Natural killer cell treated with Interleukin-12 subunit alpha and Interleukin-12 subunit beta and Interleukin-15 and Interleukin-18, amount 100 ng/mL, for 72 hours (primary cell): ENCODE measurements around the gene MTFMT. TPM values are rescaled to one million over a fixed set of nuclear protein-coding genes. Genes with fewer than 3 reads are reported as not detected.

Source experiments
- ATAC-seq, 2 donors: fragments of 150-1000 bp; cut with Tn5 transposase in 1 of 2; sonication (Bioruptor Pico), chemical (Tn5 transposase) in 1 of 2; 2 replicates each; pipeline ENCODE4 v1.10.0; 2021
- DNase-seq: peaks from one replicate; pipeline ENCODE4 v3.0.0; 2022; ENCODE audit warnings: low spot score
- H3K27ac Mint-ChIP-seq, 2 donors: 1 replicate in 1 of 2; 2 replicates in 1 of 2; pipeline ENCODE4 v1.8.0; 2022; ENCODE audit warnings: mixed read lengths in 2 of 2, mild to moderate bottlenecking in 1 of 2, moderate library complexity in 1 of 2
- H3K27me3 Mint-ChIP-seq, 2 donors: 1 replicate in 1 of 2; 2 replicates in 1 of 2; pipeline ENCODE4 v1.8.0; 2022; ENCODE audit warnings: mixed read lengths in 2 of 2
- H3K36me3 Mint-ChIP-seq: one replicate; pipeline ENCODE4 v1.8.0; 2022; ENCODE audit warnings: mixed read lengths
- H3K4me1 Mint-ChIP-seq, 2 donors: 1 replicate in 1 of 2; 2 replicates in 1 of 2; pipeline ENCODE4 v1.8.0; 2022; ENCODE audit warnings: low read depth in 2 of 2, mixed read lengths in 2 of 2, mild to moderate bottlenecking in 1 of 2
- H3K4me3 Mint-ChIP-seq: one replicate; pipeline ENCODE4 v1.8.0; 2022; ENCODE audit warnings: mixed read lengths
- H3K9me3 Mint-ChIP-seq: 2 replicates; pipeline ENCODE4 v1.8.0; 2022; ENCODE audit warnings: mixed read lengths
- total RNA-seq, 2 donors: library from RNA; stranded (reverse); gene quantifications; one replicate each; pipeline ENCODE4 v1.2.3, GENCODE V29; 2022

MTFMT gene
- total RNA-seq, 2 donors from 2014 or later = 17.8 to 18.5 TPM

DNA sequence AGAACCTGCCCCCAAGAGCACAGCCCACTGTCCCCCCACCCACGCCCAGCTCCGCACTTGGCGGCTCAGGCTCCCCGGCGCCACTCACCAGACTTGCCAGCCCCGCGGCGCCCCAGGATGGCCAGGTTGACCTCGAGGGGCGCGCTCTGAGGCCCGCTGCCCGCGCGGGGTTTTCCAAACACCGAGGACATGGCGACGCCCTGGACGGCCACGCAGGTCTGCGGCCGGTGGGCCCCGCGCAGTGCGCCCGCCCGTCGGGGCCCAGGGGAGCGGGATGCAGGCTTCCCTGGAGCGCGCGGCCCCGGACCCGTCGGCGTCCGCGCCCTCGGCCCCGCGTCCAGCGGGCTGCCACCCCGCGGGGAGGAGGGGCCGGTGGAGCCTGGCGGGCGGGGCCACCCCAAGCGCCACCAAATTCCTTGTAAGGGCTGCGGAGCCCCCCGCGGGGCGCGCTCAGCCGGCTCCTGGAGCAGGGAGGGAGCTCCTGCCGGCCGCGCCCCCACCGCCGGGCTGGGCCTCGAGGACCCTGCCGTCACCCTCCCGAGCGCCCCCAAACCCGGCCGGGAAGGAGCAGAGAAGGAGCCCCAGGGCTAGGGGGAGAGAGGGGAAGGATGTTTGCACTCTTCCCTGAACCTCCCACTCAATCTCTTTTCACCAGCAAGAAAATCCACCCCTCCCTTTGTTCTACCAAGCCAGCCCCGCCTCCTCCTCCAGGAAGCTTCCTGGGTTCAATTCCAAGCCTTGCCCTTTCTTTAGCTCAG is 38.4 kb upstream of the MTFMT start, which contains the start of gene RASL12:
RASL12 (minus strand) TSS at position 347 of the 758 bp plus-strand sequence; CDS start at position 191, 156 bp downstream.
- H3K4me3 Mint-ChIP-seq = peak within 1 kb of the TSS; percentile 24
- H3K4me1 Mint-ChIP-seq = peaks cover 4 to 7% of the 10 kb centered on the region in 2 donors
- DNase-seq = no peak
- H3K9me3 Mint-ChIP-seq = no peaks in the 10 kb centered on the region
- H3K36me3 Mint-ChIP-seq = no peaks in the 10 kb centered on the region
- ATAC-seq = no peak
- peaks cover 20 to 29% of the 10 kb centered on the region in 2 donors for H3K27me3 Mint-ChIP-seq
- no peak within 1 kb of the TSS for H3K27ac Mint-ChIP-seq

DNA sequence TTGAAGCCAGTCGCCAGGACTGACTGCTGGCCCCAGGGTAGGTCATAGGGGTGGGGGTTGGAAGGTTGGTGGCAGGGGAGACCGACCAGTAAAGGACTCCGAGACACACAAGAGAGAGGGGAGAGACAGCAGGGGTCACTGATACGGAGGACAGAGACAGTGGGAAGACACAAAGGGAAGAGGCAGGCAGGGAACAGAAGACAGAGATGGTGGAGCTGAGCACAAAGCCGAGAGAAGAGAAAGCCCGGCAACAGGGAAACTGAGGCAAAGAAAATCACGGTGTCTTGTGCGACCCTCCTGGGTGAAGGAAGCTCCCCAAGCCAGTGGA is 37.8 kb upstream of the MTFMT start:
- H3K36me3 Mint-ChIP-seq = no peaks in the 10 kb centered on the region
- H3K9me3 Mint-ChIP-seq = no peaks in the 10 kb centered on the region
- peaks cover 20 to 29% of the 10 kb centered on the region in 2 donors for H3K27me3 Mint-ChIP-seq
- ATAC-seq (no peak), DNase-seq (no peak)
- H3K4me3 Mint-ChIP-seq = peak overlapping the region; percentile 24
- H3K4me1 Mint-ChIP-seq = peaks cover 4 to 7% of the 10 kb centered on the region in 2 donors
- H3K27ac Mint-ChIP-seq = no peak overlapping the region

DNA sequence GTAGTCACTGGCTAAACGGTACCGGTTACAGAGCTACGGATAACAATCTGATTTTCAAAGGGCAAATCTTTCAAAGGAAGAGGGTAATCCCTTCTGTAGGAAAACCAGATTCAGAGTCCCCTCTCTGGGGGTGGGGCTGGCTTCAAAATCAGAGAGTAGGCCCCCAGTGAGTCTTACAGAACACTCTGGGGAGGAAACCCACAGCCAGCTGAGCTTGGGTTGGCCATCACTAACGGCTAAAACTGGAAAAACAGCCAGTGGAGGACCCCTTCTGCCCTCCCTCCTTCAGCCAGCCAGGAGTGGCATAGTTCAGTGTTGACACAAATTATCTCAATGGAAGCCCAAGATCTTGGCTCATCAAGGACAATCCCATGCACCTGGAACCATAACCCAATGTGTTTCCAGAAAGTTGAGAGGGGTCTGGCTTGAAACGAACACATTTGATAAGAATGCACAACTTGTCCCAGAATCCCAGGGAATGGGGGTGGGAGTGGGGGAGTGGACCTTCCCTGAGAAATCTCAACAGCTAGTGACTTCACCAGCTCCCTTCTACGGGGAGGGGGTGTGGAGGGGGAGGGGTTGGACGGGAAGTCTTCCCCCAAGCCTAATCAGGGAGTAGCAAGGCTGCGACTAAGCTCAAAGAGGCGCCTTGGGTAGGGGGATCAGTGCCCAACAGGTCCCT is 37.3 kb upstream of the MTFMT start:
- Mint-ChIP-seq H3K27me3 (peaks cover 20 to 29% of the 10 kb centered on the region in 2 donors), H3K36me3 (no peaks in the 10 kb centered on the region), H3K27ac (no peak overlapping the region), H3K4me1 (peaks cover 4 to 7% of the 10 kb centered on the region in 2 donors), H3K4me3 (peak overlapping the region; percentile 24), H3K9me3 (no peaks in the 10 kb centered on the region)
- DNase-seq (no peak), ATAC-seq (no peak)

DNA sequence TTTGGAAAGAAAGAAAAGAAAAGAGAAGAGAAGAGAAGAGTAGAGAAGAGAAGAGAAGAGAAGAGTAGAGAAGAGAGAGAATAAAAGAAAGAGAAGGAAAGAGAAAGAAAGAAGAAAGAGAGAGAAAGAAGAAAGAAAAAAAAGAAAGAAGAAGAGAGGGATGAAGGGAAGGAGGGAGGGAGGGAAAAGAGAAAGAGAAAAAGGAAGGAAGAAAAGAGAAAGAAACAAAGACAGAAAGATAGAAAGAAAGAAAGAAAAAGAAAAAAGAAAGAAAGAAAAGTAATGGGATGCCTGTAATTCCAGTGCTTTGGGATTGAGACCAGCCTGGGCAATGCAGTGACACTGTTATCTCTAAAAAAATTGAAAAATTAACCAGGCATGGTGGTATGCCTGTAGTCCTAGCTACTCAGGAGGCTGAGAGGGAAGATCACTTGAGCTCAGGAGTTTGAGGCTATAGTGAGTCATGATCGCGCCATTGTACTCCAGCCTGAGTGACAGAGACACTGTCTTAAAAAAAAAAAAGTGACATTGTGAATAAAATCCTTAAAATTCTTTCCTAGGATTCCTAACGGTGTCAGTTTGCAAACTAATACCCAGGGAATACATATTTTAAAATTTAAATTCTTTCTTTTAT is 36.7 kb upstream of the MTFMT start:
- H3K4me3 Mint-ChIP-seq = no peak overlapping the region

DNA sequence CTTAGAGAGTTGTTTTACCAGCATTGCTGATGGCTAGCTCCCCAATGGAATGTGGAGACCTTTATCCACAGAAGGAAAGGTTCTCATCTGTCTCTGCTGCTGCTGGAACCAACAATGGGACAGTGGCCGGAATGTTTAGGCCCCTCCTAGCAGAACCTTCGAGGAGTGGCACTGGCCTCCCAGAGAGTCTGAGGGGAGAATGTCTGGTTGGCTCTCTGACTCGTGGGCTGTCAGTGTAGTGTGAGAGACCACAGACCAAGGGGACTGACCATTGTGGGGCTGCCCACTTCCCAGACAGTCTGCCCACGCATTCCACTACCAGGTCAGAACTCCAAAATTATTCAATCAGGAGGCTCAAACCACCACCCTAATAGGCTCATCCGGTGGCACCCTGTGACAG is 33.3 kb upstream of the MTFMT start:
- Mint-ChIP-seq H3K27ac (no peak overlapping the region), H3K36me3 (no peaks in the 10 kb centered on the region), H3K4me3 (no peak overlapping the region), H3K4me1 (peaks cover 0 to 4% of the 10 kb centered on the region in 2 donors), H3K27me3 (peaks cover 15 to 22% of the 10 kb centered on the region in 2 donors), H3K9me3 (no peaks in the 10 kb centered on the region)
- DNase-seq (no peak), ATAC-seq (no peak)

More for the DNA sequence above, 36.7 kb upstream of the MTFMT start:
- Mint-ChIP-seq H3K36me3 (no peaks in the 10 kb centered on the region), H3K4me1 (peaks cover 4 to 7% of the 10 kb centered on the region in 2 donors), H3K9me3 (no peaks in the 10 kb centered on the region), H3K27ac (no peak overlapping the region), H3K27me3 (peaks cover 20 to 29% of the 10 kb centered on the region in 2 donors)
- no peak for ATAC-seq
- DNase-seq = no peak

DNA sequence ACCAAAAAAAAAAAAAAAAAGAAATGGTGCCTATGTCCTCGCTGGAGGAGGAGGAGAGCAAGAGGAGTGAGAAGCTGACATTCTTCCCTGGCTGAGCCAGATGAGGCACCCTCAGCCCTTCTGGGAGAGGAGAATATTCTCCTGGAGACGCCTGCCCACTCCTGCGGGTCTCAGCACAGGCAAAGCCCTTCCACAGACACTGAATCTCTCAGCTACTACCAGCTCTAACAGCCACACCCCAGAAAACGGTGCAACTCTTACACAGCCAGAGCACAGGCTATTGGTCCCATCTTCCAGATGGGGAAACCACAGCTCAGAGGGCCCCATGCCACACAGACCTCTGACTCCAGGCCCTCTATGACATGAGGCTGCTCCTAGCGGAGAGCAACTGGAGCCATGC is 32.6 kb upstream of the MTFMT start:
- DNase-seq (no peak), ATAC-seq (no peak)
- Mint-ChIP-seq H3K9me3 (no peaks in the 10 kb centered on the region), H3K4me3 (no peak overlapping the region), H3K4me1 (peaks cover 0 to under 1% of the 10 kb centered on the region in 2 donors), H3K27ac (no peak overlapping the region), H3K27me3 (peaks cover 11 to 17% of the 10 kb centered on the region in 2 donors), H3K36me3 (no peaks in the 10 kb centered on the region)

DNA sequence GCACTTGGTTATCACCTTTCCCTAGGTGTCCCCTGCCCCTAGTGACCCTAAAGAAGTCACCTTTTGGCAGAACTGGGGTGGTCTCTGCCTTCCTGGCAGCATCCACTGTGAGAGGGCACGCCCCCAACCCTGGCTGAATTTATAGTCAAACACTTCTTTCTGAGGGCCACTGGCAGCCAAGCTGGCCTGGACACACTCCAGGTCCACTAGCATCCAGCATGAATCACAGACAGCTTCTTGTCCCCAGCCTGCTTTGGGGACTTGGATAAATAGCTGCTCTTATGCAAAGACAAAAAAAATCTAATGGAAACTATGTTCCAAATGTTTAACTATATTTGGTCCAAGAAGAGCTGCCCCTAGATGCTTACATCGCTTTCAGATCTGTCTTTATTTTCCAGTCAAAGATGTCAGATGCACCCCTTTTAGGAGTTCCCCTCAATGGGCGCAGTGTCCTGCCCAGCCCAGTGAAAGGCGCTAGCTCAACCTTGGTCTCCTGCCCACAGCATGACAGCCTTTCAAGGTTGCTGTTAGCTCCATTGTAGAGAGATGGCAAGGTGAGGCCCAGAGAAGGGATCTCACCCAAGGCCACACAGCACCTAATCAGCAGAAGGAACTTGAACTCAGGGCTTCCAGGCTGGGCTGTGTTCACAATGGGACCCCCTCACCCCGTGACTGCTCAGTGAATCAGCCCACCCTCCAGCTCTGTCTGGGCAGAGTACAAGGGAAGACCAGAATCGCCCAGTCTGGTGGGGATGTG is 31.4 kb upstream of the MTFMT start:
- no peak overlapping the region for H3K27ac Mint-ChIP-seq
- no peaks in the 10 kb centered on the region for H3K36me3 Mint-ChIP-seq
- H3K4me3 Mint-ChIP-seq = no peak overlapping the region
- H3K9me3 Mint-ChIP-seq = no peaks in the 10 kb centered on the region
- DNase-seq (no peak), ATAC-seq (peak in 1 of 2 donors; percentile 12)
- peaks cover 0 to under 1% of the 10 kb centered on the region in 2 donors for H3K4me1 Mint-ChIP-seq
- peaks cover 8 to 9% of the 10 kb centered on the region in 2 donors for H3K27me3 Mint-ChIP-seq

DNA sequence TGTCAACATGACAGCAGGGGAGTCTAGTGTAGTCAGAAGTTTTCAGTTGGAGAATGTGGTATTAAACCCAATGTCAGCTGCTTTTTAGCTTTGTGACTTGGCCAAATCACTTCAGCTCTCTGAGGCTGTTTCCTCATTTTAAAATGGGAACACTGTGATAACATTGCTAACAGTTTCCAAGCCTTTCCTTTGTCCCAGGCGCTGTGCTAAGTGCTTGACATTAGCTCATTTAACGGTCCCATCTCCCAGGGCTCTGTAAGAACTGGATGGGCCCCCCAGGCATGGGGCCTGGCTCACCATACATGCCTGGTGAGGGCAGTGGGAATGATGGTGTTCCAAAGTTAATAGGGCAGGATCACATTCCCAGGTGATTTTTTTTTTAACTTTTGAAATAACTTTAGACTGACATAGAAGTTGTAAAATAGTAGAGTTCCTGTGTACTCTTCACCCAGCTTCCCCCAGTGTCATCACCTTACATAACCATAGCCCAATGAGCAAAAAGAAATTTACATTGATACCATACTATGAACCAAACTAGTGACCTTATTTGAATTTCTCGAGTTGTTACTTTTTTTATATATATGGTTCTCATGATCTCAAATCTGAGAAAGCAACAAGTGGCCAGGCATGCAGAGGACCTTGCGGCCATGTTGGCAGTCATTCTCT is 30.6 kb upstream of the MTFMT start:
- Mint-ChIP-seq H3K4me1 (peaks cover 0 to 6% of the 10 kb centered on the region in 2 donors), H3K4me3 (no peak overlapping the region)

DNA sequence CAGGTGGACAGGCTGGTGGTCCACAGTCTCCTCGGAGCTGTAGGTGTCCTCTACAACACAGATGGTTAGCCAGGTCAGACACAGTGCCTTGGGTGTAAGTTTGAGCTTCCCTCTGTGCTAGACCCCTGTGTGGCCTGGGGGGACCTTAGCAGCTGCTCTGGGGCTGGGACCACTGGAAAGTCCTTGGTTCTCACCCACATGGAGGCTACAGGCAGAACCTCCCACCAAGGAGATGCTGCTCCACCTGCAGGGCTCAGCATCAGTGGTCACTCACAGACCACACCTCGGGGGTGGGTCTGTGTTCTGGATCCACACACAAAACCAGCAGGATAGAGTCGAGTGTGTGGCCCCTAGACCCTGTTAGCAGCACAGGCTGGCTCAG is 29.9 kb upstream of the MTFMT start:
- H3K27ac Mint-ChIP-seq = no peak overlapping the region
- no peaks in the 10 kb centered on the region for H3K36me3 Mint-ChIP-seq
- peaks cover 0 to 4% of the 10 kb centered on the region in 2 donors for H3K27me3 Mint-ChIP-seq
- no peak for ATAC-seq
- no peak for DNase-seq
- H3K9me3 Mint-ChIP-seq = no peaks in the 10 kb centered on the region
- H3K4me1 Mint-ChIP-seq = peaks cover 0 to 6% of the 10 kb centered on the region in 2 donors
- H3K4me3 Mint-ChIP-seq = no peak overlapping the region

More for the DNA sequence above, 30.6 kb upstream of the MTFMT start:
- H3K27me3 Mint-ChIP-seq = peaks cover 2 to 4% of the 10 kb centered on the region in 2 donors
- no peaks in the 10 kb centered on the region for H3K36me3 Mint-ChIP-seq
- DNase-seq (no peak), ATAC-seq (no peak)
- H3K27ac Mint-ChIP-seq = no peak overlapping the region
- no peaks in the 10 kb centered on the region for H3K9me3 Mint-ChIP-seq

DNA sequence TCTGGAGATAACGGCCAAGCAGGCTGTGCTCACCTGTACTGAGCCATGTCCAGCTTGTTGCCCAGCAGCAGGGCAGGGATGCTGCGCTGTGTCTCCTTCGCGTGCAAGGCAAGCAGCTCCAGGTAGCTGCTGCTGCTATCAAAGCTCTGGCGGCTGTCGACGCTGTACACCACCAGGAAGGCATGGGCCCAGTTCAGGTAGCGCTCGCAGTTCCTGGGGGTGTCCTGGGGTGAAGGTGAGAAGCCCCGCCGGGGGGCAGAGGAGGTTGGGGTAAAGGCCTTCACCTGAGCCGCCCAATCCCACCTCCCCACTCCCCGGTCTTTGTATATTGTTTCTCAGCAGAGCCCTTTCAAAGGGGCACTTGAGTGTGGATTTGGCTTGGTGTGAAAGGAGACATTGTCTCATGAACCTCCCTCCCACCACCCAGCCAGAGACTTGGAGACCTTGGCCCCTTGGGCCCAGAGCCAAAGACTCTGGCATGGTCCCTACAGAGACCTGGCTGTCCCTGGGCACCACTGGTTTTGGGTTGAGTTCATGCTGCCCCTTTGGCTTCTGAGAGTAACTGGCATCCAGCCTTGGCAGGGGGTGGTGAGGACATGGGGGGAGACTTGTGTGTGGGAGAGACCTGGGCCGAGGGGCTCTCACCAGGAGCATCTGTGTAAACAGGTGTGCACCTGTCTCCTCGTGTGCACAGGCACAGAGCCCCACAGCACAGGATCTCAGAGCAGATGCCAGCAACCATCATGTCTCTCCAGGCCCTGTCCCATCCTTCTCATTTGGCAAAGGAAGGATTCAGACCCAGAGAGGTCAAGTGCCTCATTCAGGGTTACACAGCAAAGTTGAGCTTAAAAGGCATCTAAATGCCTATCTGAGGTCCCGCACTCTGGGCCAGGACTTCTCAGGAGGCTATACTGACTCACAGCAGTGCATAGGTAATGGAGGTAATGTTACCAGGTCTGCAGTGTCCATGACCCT is 29.2 kb upstream of the MTFMT start:
- ATAC-seq (no peak), DNase-seq (no peak)
- Mint-ChIP-seq H3K36me3 (no peaks in the 10 kb centered on the region), H3K4me1 (peaks cover 0 to 6% of the 10 kb centered on the region in 2 donors), H3K4me3 (no peak overlapping the region), H3K27me3 (peaks cover 0 to 4% of the 10 kb centered on the region in 2 donors), H3K9me3 (no peaks in the 10 kb centered on the region), H3K27ac (no peak overlapping the region)

DNA sequence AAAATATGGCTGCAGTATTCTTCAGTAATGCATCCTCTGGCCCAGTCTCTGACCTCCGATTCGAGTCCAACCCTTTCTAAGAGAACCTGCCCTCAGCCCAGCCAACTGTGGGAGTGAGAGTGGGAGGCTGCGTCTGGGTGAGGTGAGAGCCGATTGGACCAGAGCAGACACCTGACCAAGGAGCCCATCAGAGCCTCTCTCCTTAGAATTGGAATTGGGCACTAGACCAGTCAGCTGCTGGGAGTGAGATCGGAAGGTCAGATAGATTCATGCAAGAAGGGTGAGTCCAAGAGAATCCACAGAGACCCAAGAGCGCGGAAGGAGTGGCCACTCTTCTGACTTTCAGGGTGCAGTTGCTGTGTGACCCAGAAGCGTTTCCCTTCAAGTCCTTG is 28.1 kb upstream of the MTFMT start:
- Mint-ChIP-seq H3K27me3 (no peaks in the 10 kb centered on the region), H3K9me3 (no peaks in the 10 kb centered on the region), H3K4me1 (peaks cover 0 to 6% of the 10 kb centered on the region in 2 donors), H3K36me3 (no peaks in the 10 kb centered on the region), H3K4me3 (no peak overlapping the region), H3K27ac (no peak overlapping the region)
- DNase-seq = no peak
- no peak for ATAC-seq

DNA sequence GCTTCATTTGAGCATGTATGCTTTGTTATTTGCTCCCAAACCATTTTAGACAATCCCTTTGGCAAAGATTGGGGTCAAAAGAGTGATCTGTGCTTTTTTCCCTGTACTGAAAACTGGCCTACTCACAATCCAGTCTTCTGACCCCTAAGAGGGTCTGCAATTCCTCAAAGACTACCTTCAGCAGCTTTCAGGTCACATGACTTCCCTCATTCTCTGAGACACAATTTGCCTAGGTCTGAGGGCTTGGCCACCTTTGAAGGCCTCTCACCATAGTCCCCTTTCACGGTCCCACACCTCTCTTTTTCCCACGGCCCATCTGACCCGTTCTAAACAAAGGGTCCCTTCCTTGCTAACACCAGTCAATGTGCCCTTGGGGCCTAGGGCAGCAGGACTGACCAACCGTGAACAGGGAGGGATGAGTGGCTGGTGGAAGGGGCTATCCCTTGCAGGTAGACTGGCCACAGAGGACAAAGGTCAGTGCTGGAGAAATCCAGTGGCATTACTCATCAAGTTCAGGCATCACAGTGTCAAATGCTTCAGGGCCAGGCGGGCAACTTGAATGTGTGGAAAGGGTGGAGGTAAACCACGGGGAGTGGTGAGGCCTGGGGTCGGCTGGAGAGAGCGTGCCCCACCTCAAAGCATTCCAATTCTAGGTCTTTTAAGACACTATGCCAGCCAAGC is 27.6 kb upstream of the MTFMT start:
- no peaks in the 10 kb centered on the region for H3K36me3 Mint-ChIP-seq
- no peak overlapping the region for H3K4me3 Mint-ChIP-seq
- no peaks in the 10 kb centered on the region for H3K27me3 Mint-ChIP-seq
- no peak for DNase-seq
- no peak for ATAC-seq
- H3K9me3 Mint-ChIP-seq = no peaks in the 10 kb centered on the region
- H3K4me1 Mint-ChIP-seq = peaks cover 0 to 6% of the 10 kb centered on the region in 2 donors
- H3K27ac Mint-ChIP-seq = no peak overlapping the region
